Astrocyte (in vitro differentiated cells and primary cell): ENCODE data around the gene KDSR.

Experiments
- CTCF ChIP-seq: IDR thresholded peaks from 2 replicates; pipeline ENCODE4 v1.5.1; 2011; ENCODE audit warnings: low read depth, mild to moderate bottlenecking, inconsistent platforms, low read length, moderate library complexity; ENCODE audit not compliant: insufficient read depth
- EZH2 ChIP-seq: IDR thresholded peaks from 2 replicates; pipeline ENCODE4 v1.6.1; 2012; ENCODE audit warnings: mild to moderate bottlenecking, low read length, inconsistent platforms; ENCODE audit not compliant: insufficient read depth

DNA sequence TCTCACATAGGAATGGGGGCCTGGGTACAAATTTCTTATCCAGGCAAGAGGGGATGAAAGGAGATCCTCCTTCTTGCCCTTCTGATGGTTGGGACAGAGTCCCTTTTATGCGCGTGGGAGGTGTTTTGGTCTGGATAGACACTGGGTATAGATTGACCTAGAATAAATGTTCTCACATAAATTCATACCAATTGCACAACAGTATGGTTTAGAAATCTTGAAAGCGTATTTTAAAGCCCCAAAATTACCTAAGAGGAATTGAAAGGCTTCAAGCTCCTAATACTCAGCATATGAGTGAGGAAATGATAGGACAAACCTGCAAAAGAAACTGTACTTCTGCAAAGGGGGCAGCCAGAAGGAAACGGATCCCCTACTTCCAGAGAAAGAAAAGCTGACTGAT, 44.8 kb downstream of the KDSR start:
- no peak for TF ChIP-seq CTCF
- TF ChIP-seq EZH2, result no peak
